H1 (cell line): ENCODE measurements around the gene PPEF2. TPM values are rescaled to one million over a fixed set of nuclear protein-coding genes. Genes with fewer than 3 reads are reported as not detected.
A peak's percentile ranks its signal among the peaks of the same experiment; 100 is the strongest.

ENCODE experiments used
- CTCF ChIA-PET: fragments of 300-600 bp; sonication (Branson Sonifier 250); formaldehyde crosslinking; loops from one replicate; lab custom pipeline; 2021; ENCODE audit not compliant: partially characterized antibody; lab: Charles Lee
- POLR2A ChIA-PET: fragments of 300-600 bp; sonication (Branson Sonifier 250); formaldehyde crosslinking; loops from one replicate; lab custom pipeline; 2021; ENCODE audit warnings: inconsistent platforms; ENCODE audit not compliant: partially characterized antibody; lab: Charles Lee
- DNase-seq, 2 experiments: peaks; one replicate each; pipeline versions ENCODE4 v3.0.0 to v3.0.0-alpha.2; 2010 to 2022; ENCODE audit warnings: low spot score in 2 of 2, low read depth in 1 of 2, mixed read lengths in 1 of 2
- FAIRE-seq: peaks from 2 replicates; lab custom pipeline; 2011; peaks lifted over from hg19 to GRCh38; lab: Jason Lieb, UNC
- H2AFZ ChIP-seq: 2 replicates; pipeline ENCODE4 v1.8.1; 2012; ENCODE audit warnings: low read length, inconsistent platforms
- H2AK5ac ChIP-seq: 2 replicates; pipeline ENCODE4 v1.6.1; 2013; ENCODE audit warnings: low read depth, low read length
- H2BK120ac ChIP-seq: replicated peaks from 2 replicates; pipeline ENCODE3; 2013; ENCODE audit warnings: low read depth, low read length, inconsistent platforms
- H2BK12ac ChIP-seq: 2 replicates; pipeline ENCODE4 v1.6.1; 2013; ENCODE audit warnings: low read depth, low read length
- H2BK15ac ChIP-seq: 2 replicates; pipeline ENCODE4 v1.6.1; 2013; ENCODE audit warnings: low read length
- H2BK20ac ChIP-seq: 2 replicates; pipeline ENCODE4 v1.6.1; 2013; ENCODE audit warnings: low read length
- H2BK5ac ChIP-seq: 2 replicates; pipeline ENCODE4 v1.6.1; 2013; ENCODE audit warnings: low read depth, low read length
- H3K14ac ChIP-seq: 2 replicates; pipeline ENCODE4 v1.6.1; 2013; ENCODE audit warnings: inconsistent platforms; ENCODE audit not compliant: insufficient read length
- H3K18ac ChIP-seq: 2 replicates; pipeline ENCODE4 v1.6.1; 2013; ENCODE audit warnings: low read length; ENCODE audit errors: extremely low read depth
- H3K23ac ChIP-seq: 2 replicates; pipeline ENCODE4 v1.6.1; 2013; ENCODE audit warnings: inconsistent platforms; ENCODE audit not compliant: insufficient read length
- H3K23me2 ChIP-seq: 2 replicates; pipeline ENCODE4 v1.6.1; 2013; ENCODE audit warnings: low read depth, low read length
- H3K27ac ChIP-seq: 2 replicates; pipeline ENCODE4 v1.6.1; 2011; ENCODE audit warnings: low read depth, low read length, inconsistent platforms
- H3K27me3 ChIP-seq, 4 experiments: replicated peaks in 1 of 4; 1 replicate in 1 of 4; 2 replicates in 3 of 4; pipeline versions ENCODE4 v1.6.1 to v1.8.1; 2011 to 2013; ENCODE audit warnings: low read length in 3 of 4, mild to moderate bottlenecking in 3 of 4, inconsistent platforms in 2 of 4, mixed read lengths in 2 of 4, moderate library complexity in 1 of 4; ENCODE audit not compliant: control insufficient read depth in 3 of 4, insufficient read depth in 3 of 4; ENCODE audit errors: extremely low read depth in 1 of 4
- H3K36me3 ChIP-seq, 4 experiments: 2 replicates each; pipeline versions ENCODE4 v1.6.1 to v1.8.1; 2011 to 2013; ENCODE audit warnings: mild to moderate bottlenecking in 4 of 4, low read length in 3 of 4, moderate library complexity in 2 of 4, control low read depth in 1 of 4, inconsistent platforms in 1 of 4; ENCODE audit not compliant: insufficient read depth in 4 of 4, control insufficient read depth in 2 of 4
- H3K4ac ChIP-seq: replicated peaks from 2 replicates; pipeline ENCODE3; 2013; ENCODE audit warnings: low read length, low read depth, mixed read lengths, inconsistent platforms; ENCODE audit not compliant: insufficient read length
- H3K4me1 ChIP-seq, 4 experiments: replicated peaks in 1 of 4; 1 replicate in 1 of 4; 2 replicates in 3 of 4; pipeline versions ENCODE4 v1.6.1 to v1.8.1; 2011 to 2013; ENCODE audit warnings: low read length in 3 of 4, inconsistent platforms in 2 of 4, mixed read lengths in 1 of 4; ENCODE audit not compliant: insufficient read depth in 4 of 4, control insufficient read depth in 3 of 4
- H3K4me2 ChIP-seq, 2 experiments: 2 replicates each; pipeline versions ENCODE4 v1.6.1 to v1.8.1; 2011 to 2013; ENCODE audit warnings: low read depth in 2 of 2, low read length in 2 of 2, control low read depth in 1 of 2, inconsistent platforms in 1 of 2, mild to moderate bottlenecking in 1 of 2; ENCODE audit not compliant: insufficient read depth in 1 of 2
- H3K4me3 ChIP-seq, 4 experiments: fragments of 200-600, 300-600 bp in 1 of 4; sonication (generic), shearing (Covaris generic), sonication (Bioruptor Twin) in 1 of 4; 2 replicates each; pipeline versions ENCODE4 v1.5.1 to v1.8.1; 2011 to 2016; ENCODE audit warnings: low read length in 4 of 4, low read depth in 3 of 4, control low read depth in 2 of 4, inconsistent platforms in 2 of 4, mild to moderate bottlenecking in 2 of 4, mixed read lengths in 1 of 4, moderate library complexity in 1 of 4; ENCODE audit not compliant: insufficient read depth in 2 of 4; ENCODE audit errors: extremely low read depth in 1 of 4
- H3K56ac ChIP-seq: replicated peaks from 2 replicates; pipeline ENCODE3; 2013; ENCODE audit warnings: low read depth, mild to moderate bottlenecking, mixed read lengths, low read length, inconsistent platforms; ENCODE audit not compliant: insufficient read length
- H3K79me1 ChIP-seq: 2 replicates; pipeline ENCODE4 v1.6.1; 2013; ENCODE audit warnings: low read depth, low read length, control low read depth
- H3K79me2 ChIP-seq, 2 experiments: 2 replicates each; pipeline versions ENCODE4 v1.6.1 to v1.8.1; 2012 to 2013; ENCODE audit warnings: low read length in 2 of 2, mild to moderate bottlenecking in 2 of 2, inconsistent platforms in 1 of 2; ENCODE audit not compliant: insufficient read depth in 2 of 2, control insufficient read depth in 1 of 2
- H3K9ac ChIP-seq, 4 experiments: replicated peaks in 1 of 4; 1 replicate in 1 of 4; 2 replicates in 3 of 4; pipeline versions ENCODE4 v1.6.1 to v1.8.1; 2011 to 2013; ENCODE audit warnings: low read depth in 3 of 4, low read length in 3 of 4, control low read depth in 2 of 4, mild to moderate bottlenecking in 2 of 4, moderate library complexity in 2 of 4, inconsistent platforms in 1 of 4; ENCODE audit errors: extremely low read depth in 1 of 4
- H3K9me3 ChIP-seq, 2 experiments: 2 replicates each; pipeline versions ENCODE4 v1.6.1 to v1.8.1; 2012 to 2013; ENCODE audit warnings: mild to moderate bottlenecking in 2 of 2, moderate library complexity in 2 of 2, control low read depth in 1 of 2, inconsistent platforms in 1 of 2, low read depth in 1 of 2, low read length in 1 of 2, mixed read lengths in 1 of 2; ENCODE audit not compliant: insufficient read depth in 2 of 2
- H4K20me1 ChIP-seq, 2 experiments: replicated peaks in 1 of 2; 2 replicates each; pipeline versions ENCODE3 to v1.8.1; 2011 to 2013; ENCODE audit warnings: inconsistent platforms in 2 of 2, low read length in 2 of 2, mild to moderate bottlenecking in 1 of 2; ENCODE audit not compliant: insufficient read depth in 2 of 2, control insufficient read depth in 1 of 2
- H4K5ac ChIP-seq: 2 replicates; pipeline ENCODE4 v1.6.1; 2013; ENCODE audit warnings: low read length, low read depth, mixed read lengths, inconsistent platforms; ENCODE audit not compliant: insufficient read length
- H4K8ac ChIP-seq: 2 replicates; pipeline ENCODE4 v1.8.0; 2013; ENCODE audit warnings: mild to moderate bottlenecking, moderate library complexity, low read length, inconsistent platforms; ENCODE audit not compliant: insufficient read depth; ENCODE audit errors: extremely low read depth
- H4K91ac ChIP-seq: replicated peaks from 2 replicates; pipeline ENCODE3; 2013; ENCODE audit warnings: low read length, mixed read lengths, inconsistent platforms; ENCODE audit not compliant: insufficient read length
- BACH1 ChIP-seq: IDR thresholded peaks from 2 replicates; pipeline ENCODE4 v1.6.1; 2012; ENCODE audit warnings: low read length, improper control_type of control experiment
- CBX5 ChIP-seq: fragments of 300-800, 300-1000 bp; sonication (generic); IDR thresholded peaks from 2 replicates; pipeline ENCODE4 v1.7.1; 2016; ENCODE audit warnings: antibody characterized with exemption, low read length, low read depth
- CEBPB ChIP-seq: IDR thresholded peaks from 2 replicates; pipeline ENCODE4 v1.6.1; 2012; ENCODE audit warnings: low read depth, low read length
- MAFK ChIP-seq: IDR thresholded peaks from 2 replicates; pipeline ENCODE4 v1.6.1; 2012; ENCODE audit warnings: low read depth, mild to moderate bottlenecking, improper control_type of control experiment, low read length
- RFX5 ChIP-seq: IDR thresholded peaks from 2 replicates; pipeline ENCODE4 v1.6.1; 2011; ENCODE audit warnings: low read depth, low read length, improper control_type of control experiment, borderline replicate concordance
- RNF2 ChIP-seq: fragments of 200-900, 300-1000 bp; sonication (generic); IDR thresholded peaks from 2 replicates; pipeline ENCODE4 v1.7.1; 2016; ENCODE audit warnings: borderline replicate concordance, low read depth, mild to moderate bottlenecking, antibody characterized with exemption, low read length; ENCODE audit not compliant: poor library complexity, severe bottlenecking; ENCODE audit errors: missing control alignments
- SAP30 ChIP-seq: fragments of 300-600 bp; sonication (generic); IDR thresholded peaks from 2 replicates; pipeline ENCODE4 v1.7.1; 2012; ENCODE audit warnings: low read length, moderate library complexity, mild to moderate bottlenecking, inconsistent platforms; ENCODE audit not compliant: insufficient read depth, insufficient replicate concordance
- SIRT6 ChIP-seq: IDR thresholded peaks from one replicate; pipeline ENCODE4 v1.7.1; 2012; ENCODE audit warnings: low read length, inconsistent platforms
- SP4 ChIP-seq: IDR thresholded peaks from 2 replicates; pipeline ENCODE4 v1.6.1; 2012; ENCODE audit warnings: low read length, inconsistent platforms
- SRF ChIP-seq: IDR thresholded peaks from 2 replicates; pipeline ENCODE4 v1.6.1; 2011; ENCODE audit warnings: mild to moderate bottlenecking, low read depth, low read length, moderate library complexity
- TEAD4 ChIP-seq: IDR thresholded peaks from 2 replicates; pipeline ENCODE4 v1.6.1; 2012; ENCODE audit warnings: low read depth, low read length, inconsistent platforms, mixed read lengths
- WGBS, 2 experiments: shearing (Covaris generic) in 1 of 2; methylation state at CpG; one replicate each; pipeline versions ENCODE4 v1.1.6 to v1.1.7; 2013 to 2015; ENCODE audit warnings: low lambda C conversion rate in 2 of 2, mixed read lengths in 2 of 2, inconsistent platforms in 1 of 2, low coverage in 1 of 2, missing lambda C conversion rate in 1 of 2; ENCODE audit not compliant: insufficient replicate concordance in 2 of 2, insufficient coverage in 1 of 2, insufficient read length in 1 of 2; ENCODE audit errors: extremely low coverage in 1 of 2, missing lambda C conversion rate in 1 of 2; 5-methylcytosine and 5-hydroxymethylcytosine counted together
- polyA plus RNA-seq, 7 experiments: library from polyadenylated mRNA; depleted of rRNA in 3 of 7; stranded (reverse) in 5 of 7; unstranded in 2 of 7; fragments of >200 nt in 5 of 7; fragments of 200-250 nt in 2 of 7; gene quantifications; 1 replicate in 5 of 7; 2 replicates in 1 of 7; 4 replicates in 1 of 7; pipeline versions ENCODE4 v1.2.1 to v1.2.3, GENCODE V29; 2011 to 2013; ENCODE audit warnings: missing spikeins in 2 of 7, mixed read lengths in 2 of 7
- total RNA-seq: library from RNA; stranded (reverse); fragmentation: NEBNext Ultra II Directional; extraction: Animal tissue kit (Norgen Biotek cat#: 25700); gene quantifications from 2 replicates; pipeline ENCODE4 v1.2.1, GENCODE V29; 2021
- TF ChIP-seq, protein P1 (sequence below): IDR thresholded peaks from 2 replicates; pipeline ENCODE4 v1.6.1; 2012; ENCODE audit warnings: inconsistent platforms

Gene PPEF2
- total and polyA plus RNA-seq, 2 of the 8 experiments (the other 6 are each of a cell fraction or from before 2014, with no cell fraction given), result not detected

DNA sequence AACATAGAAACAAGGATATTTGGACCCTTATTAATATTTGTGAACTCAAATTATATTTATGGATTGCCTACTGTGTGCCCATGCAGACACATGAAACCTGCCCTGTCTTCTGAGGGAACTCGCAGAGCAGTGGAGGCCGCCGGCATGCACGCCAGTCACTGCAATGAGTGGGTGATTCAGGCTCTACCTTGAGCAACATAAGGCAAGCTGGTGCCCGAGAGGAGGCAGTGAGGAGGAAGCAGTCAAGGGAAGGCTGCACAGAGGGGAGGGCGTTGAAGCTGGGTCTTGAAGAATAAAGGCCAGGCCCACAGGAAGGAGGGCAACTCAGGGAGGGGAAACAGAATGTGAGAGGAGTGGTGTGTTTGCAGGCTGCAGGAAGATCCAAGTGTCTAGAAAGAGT lies 52.8 kb downstream of the PPEF2 start:
- Histone ChIP-seq H2BK12ac (no peak overlapping the region), H2AK5ac (no peak overlapping the region), H4K5ac (no peak overlapping the region), H2BK120ac (no peak overlapping the region), H3K36me3 (no peaks in the 10 kb centered on the region), H3K4me2 (no peak overlapping the region), H4K91ac (no peak overlapping the region), H3K23ac (no peak overlapping the region), H2AFZ (0 out of 2 replicates have a peak overlapping the region, but pooled peaks have one; percentile 21), H3K4me1 (peaks cover 0 to 7% (median 0%) of the 10 kb centered on the region in 4 experiments; a peak in 2 of 7 replicates), H3K79me2 (no peaks in the 10 kb centered on the region), H3K4me3 (no peak overlapping the region), H3K4ac (no peak overlapping the region), H2BK20ac (no peak overlapping the region), H3K27ac (no peak overlapping the region), H4K8ac (no peak overlapping the region), H3K56ac (no peak overlapping the region), H3K9me3 (no peaks in the 10 kb centered on the region), H4K20me1 (no peaks in the 10 kb centered on the region), H3K23me2 (no peaks in the 10 kb centered on the region), H3K27me3 (no peaks in the 10 kb centered on the region), H2BK5ac (no peak overlapping the region), H3K18ac (no peak overlapping the region), H3K79me1 (no peaks in the 10 kb centered on the region), H3K14ac (no peak overlapping the region), H2BK15ac (no peak overlapping the region), H3K9ac (no peak overlapping the region)
- no peak for DNase-seq
- TF ChIP-seq RFX5 (no peak), CBX5 (no peak), RNF2 (no peak), SRF (no peak), MAFK (no peak), CEBPB (no peak), SIRT6 (no peak), TEAD4 (no peak), SP4 (no peak), SAP30 (no peak), BACH1 (no peak)
- TF ChIP-seq, protein P1, sequence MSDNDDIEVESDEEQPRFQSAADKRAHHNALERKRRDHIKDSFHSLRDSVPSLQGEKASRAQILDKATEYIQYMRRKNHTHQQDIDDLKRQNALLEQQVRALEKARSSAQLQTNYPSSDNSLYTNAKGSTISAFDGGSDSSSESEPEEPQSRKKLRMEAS, result no peak
- FAIRE-seq, result no peak
- 83% methylated on average over 6 of the region's 6 CpGs; no CpG with 5 or more reads in 1 of the 2 experiments for WGBS, 2 experiments
- ChIA-PET CTCF (interaction anchor here (1.3 to 1.7 kb wide), 4 partner anchors 26 to 66 kb away, joined by 3 to 7 read pairs (median 4); no protein-coding TSS in a partner anchor), POLR2A (no interaction called here)
